Stimulated activated CD4-positive, alpha-beta T cell treated with anti-CD3 and anti-CD28 coated beads, Interleukin-1b, Interleukin-23, amount 100 ng/mL, for 4 hours (primary cell): ENCODE results near the gene MYH10.

Source experiments
- DNase-seq, 2 donors: peaks; one replicate each; pipeline ENCODE4 v3.0.0-alpha.2; 2020; ENCODE audit warnings: low read depth in 2 of 2

Gene MYH10

GRCh38 chr17:8474826-8475225 lies 155.7 kb downstream of the MYH10 start:
- no peak for DNase-seq

- DNase-seq: no peak
Observed at GRCh38 chr17:8473451-8474192, 156.9 kb downstream of the MYH10 start.

GRCh38 chr17:8472663-8473062 lies 157.9 kb downstream of the MYH10 start:
- no peak for DNase-seq

DNA sequence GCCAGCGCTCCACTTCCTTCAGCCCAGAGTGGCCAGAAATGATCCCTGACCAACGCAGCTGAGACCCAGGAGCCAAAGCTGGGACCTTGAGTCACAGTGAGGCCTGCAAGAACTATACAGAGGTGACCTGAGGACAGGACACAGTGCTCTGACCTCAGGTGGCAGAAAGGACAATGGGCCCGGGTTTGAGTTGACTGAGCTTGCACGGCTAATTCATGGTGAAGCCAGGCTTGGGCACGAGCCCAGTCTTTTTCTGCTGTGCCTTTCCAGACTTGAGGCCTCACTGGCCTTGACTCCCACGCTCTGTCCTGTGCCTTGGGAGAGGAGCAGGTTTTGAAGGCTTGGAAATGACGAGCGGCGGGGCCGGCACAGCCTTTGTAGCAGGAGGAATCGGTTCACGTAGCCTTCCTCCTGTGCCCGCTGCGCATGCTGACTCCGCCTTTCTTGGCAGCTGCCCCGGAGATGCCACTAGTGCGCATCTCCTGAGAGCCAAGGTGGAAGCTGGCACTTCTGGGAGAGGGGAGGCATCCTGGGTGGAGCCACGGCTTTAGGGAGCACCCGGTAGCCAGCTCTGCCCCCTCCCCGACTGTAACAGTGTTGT lies 160.0 kb downstream of the MYH10 start:
- no peak for DNase-seq

GRCh38 chr17:8469964-8470363 lies 160.6 kb downstream of the MYH10 start:
- DNase-seq: no peak

DNA sequence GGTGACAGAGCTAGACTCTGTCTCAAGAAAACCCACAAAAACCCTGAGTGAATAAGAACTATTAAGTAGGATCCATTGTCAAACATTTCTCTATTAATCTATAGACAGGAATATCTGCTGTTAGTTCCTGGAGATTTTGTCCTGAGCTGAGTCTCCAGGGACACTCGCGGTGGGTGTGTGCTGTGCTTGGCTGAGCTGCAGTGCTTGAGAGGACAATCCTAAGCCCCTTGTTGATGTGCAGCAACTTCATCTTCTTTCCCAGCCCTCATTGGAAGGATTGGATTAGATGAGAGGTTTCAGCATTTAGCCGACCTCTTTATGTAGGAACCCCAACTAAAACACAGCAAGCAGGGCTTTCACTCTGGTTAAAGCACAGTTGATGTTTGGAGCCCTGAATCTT lies 161.5 kb downstream of the MYH10 start:
- no peak for DNase-seq

GRCh38 chr17:8468127-8468526 lies 162.4 kb downstream of the MYH10 start:
- no peak for DNase-seq

GRCh38 chr17:8467527-8467926 lies 163.0 kb downstream of the MYH10 start:
- DNase-seq: no peak

DNA sequence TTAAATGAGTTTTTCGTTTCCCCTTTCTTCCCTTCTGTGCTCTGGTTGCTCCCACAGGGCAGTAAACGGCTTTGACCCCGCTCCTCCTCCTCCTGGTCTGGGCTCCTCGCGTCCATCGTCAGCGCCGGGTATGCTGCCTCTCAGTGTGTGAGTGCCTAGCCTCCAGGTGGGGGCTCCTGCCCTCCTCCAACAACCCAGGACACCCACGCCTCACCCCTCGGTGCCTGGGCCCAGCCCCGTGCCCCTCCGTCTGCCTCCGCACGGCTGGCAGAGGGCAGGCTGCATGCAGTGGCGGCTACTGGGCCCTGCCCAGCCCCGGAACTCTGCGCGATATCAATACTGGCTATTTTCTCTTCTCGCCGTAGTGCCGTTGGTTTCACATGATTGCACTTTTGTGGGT lies 163.7 kb downstream of the MYH10 start:
- DNase-seq: no peak

GRCh38 chr17:8466456-8466855 lies 164.1 kb downstream of the MYH10 start:
- no peak for DNase-seq

- DNase-seq: no peak
Observed at GRCh38 chr17:8465759-8466158, 164.8 kb downstream of the MYH10 start.

- no peak for DNase-seq
Observed at GRCh38 chr17:8465356-8465755, 165.2 kb downstream of the MYH10 start.

- DNase-seq: no peak
Observed at GRCh38 chr17:8464941-8465340, 165.6 kb downstream of the MYH10 start.

DNA sequence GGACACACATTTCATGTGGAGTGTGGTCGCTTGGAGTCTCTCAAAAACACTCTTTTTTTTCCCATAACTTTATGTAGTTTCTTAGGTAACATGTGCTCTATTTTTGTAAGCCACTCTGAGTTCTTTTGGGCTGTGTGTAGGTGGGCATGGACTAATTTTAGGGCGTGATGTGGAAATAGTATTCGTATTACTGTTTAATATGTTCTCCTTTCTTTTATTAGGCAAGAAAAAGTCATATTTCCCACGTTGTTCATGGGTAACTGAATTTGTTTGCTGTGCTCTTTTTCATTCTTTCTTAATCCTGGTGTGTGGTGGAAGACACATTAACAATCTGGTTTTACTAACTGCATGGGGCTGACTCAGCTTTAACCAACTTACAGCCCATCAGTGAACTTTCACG lies 167.4 kb downstream of the MYH10 start:
- DNase-seq: no peak

DNA sequence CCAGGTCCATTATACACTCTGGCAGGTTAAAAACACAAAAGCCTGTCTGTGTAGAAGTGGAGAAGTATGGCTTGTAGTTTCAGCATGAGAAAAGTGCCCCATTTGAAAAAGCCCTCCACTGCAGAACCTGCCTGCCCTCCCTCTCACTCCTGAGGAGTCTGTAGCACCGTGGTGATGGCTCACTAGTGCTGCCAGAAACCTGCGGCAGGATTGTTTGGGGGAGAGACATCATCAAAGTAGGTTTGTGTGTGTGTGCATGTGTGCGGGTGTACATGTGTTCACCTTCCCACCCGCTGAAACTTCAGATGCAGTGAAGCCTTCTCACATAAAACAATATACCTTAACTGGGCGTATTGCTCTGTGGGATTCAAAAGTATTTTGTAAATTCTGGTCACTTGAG lies 168.0 kb downstream of the MYH10 start:
- no peak for DNase-seq

GRCh38 chr17:8459831-8460230 lies 170.7 kb downstream of the MYH10 start:
- DNase-seq: no peak

- DNase-seq: no peak
Observed at GRCh38 chr17:8459107-8459506, 171.4 kb downstream of the MYH10 start.

GRCh38 chr17:8458128-8458527 lies 172.4 kb downstream of the MYH10 start:
- DNase-seq: no peak

GRCh38 chr17:8455665-8456209 lies 174.8 kb downstream of the MYH10 start:
- DNase-seq: no peak

DNA sequence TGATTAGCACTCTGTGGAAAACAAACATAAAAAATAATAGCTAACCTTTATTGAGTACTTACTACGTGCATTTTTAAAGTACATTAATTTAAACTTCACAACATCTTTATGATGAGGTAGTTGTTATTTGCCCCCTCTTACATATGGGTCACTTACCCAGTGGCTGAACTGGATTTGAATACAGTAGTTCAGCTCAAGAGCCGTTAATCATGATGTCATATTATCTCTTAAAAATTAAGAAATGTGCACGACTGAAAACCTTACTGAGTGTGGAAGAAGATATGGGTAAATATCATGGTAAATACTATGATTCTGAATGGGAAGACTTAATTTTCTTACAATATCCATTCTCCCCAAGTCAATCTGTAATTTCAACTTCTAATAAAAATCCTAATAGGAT lies 177.2 kb downstream of the MYH10 start:
- no peak for DNase-seq

GRCh38 chr17:8451933-8452614 lies 178.5 kb downstream of the MYH10 start:
- DNase-seq: no peak

- DNase-seq: no peak
Observed at GRCh38 chr17:8448310-8448709, 182.2 kb downstream of the MYH10 start.

GRCh38 chr17:8447799-8448198 lies 182.7 kb downstream of the MYH10 start:
- no peak for DNase-seq
